IPS-NIHi11 (cell line): ENCODE results near the gene CD68.
A peak's percentile ranks its signal among the peaks of the same experiment; 100 is the strongest.

Source experiments
- DNase-seq: peaks from one replicate; pipeline ENCODE4 v3.0.0; 2012; ENCODE audit warnings: mixed read lengths, low spot score

The CD68 gene, protein sequence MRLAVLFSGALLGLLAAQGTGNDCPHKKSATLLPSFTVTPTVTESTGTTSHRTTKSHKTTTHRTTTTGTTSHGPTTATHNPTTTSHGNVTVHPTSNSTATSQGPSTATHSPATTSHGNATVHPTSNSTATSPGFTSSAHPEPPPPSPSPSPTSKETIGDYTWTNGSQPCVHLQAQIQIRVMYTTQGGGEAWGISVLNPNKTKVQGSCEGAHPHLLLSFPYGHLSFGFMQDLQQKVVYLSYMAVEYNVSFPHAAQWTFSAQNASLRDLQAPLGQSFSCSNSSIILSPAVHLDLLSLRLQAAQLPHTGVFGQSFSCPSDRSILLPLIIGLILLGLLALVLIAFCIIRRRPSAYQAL

DNA sequence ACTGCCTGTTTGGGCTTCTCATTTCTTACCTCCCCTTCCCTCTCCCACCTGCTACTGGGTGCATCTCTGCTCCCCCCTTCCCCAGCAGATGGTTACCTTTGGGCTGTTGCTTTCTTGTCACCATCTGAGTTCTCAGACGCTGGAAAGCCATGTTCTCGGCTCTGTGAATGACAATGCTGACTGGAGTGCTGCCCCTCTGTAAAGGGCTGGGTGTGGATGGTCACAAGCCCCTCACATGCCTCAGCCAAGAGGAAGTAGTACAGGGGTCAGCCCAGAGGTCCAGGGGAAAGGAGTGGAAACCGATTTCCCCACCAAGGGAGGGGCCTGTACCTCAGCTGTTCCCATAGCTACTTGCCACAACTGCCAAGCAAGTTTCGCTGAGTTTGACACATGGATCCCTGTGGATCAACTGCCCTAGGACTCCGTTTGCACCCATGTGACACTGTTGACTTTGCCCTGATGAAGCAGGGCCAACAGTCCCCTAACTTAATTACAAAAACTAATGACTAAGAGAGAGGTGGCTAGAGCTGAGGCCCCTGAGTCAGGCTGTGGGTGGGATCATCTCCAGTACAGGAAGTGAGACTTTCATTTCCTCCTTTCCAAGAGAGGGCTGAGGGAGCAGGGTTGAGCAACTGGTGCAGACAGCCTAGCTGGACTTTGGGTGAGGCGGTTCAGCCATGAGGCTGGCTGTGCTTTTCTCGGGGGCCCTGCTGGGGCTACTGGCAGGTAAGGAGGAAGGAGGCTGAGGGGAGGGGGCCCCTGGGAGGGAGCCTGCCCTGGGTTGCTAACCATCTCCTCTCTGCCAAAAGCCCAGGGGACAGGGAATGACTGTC lies at the start of gene CD68:
CD68 (plus strand) TSS at position 638 of the 833 bp plus-strand sequence; CDS start at position 678, 40 bp downstream.
- no peak for DNase-seq

DNA sequence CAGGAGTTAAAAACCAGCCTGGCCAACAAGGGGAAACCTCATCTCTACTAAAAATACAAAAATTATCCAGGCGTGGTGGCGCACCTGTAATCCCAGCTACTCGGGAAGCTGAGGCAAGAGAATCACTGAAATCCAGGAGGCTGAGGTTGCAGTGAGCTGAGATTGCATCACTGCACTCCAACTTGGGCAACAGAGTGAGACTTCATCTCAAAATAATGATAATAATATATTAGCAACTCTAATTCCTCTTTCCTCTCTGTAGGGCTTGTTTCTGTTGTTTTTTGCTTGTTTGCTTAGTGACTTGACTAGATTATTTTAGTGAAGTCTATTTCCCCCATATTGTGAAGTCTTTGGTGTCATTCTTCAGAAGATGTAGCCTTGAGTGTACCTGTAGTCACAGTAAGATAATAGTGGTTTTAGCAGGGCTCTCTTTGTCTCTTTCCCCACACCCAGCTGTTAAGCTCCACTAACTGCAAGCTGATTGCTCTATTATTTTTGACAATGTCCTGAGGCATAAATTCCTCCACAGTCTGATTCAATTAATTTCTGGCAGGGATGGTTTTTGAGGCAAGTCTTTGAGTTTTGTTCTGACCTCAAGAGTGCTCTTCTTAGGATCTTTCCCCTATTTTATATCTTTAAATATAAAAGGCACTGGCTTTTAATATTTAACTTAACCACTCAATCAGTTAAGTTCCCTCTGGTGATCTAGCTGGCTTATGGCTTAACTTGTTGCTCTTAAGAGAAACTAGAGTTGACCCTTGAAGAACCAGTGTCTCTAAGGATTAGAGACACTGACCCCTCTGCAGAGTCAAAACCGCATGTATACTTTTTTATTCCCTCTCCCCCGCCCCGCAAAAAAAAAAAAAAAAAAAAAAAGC lies 49.2 kb upstream of the CD68 start:
- no peak for DNase-seq

DNA sequence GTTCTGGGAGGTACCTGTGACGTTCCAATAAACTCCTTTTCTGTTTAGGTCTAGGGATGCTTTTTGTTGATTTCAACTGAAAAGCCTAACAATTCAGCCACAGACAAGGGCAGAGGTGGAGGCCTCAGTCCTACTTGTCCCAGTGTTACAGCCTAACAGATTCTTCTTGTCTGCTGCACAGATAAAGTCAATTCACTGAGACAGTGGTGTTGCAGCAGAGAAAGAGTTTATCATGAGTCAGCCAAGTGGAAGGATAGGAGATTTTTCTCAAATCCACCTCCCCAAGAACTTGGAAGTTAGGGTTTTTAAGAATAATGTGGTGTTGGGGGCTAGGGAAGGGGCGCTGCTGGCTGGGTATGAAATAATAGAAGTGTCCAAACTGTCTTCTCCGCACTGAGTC lies 41.4 kb upstream of the CD68 start:
- no peak for DNase-seq

DNA sequence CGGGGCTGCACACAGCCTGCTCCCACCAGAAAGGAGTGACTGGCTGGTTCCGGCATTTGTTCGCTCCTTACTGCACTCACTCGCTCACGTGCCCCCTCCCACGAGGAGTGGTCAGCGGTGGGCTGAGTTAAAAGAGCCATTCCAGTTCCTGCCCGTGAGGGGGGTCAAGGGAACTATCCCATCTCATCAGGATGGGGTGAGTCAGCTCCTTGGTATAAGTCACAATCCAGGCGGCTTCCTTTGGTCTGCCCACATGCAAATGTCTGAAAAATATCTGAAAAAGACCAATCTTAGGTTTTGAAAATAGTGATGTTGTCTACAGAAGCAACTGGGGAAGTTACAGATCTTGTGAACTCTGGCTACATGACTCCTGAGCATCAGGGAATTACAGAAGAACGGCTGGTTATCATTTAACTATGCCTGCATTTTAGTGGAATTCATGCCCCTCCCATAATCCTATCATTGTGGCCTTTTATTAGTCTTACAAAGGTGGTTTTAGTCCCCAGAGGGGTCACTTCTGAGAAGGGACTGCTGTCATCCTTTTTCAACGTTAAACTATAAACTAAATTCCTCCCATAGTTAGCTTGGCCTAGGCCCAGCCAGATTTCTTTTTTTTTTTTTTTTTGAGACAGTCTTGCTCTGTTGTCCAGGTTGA lies 40.4 kb upstream of the CD68 start:
- DNase-seq: no peak

DNA sequence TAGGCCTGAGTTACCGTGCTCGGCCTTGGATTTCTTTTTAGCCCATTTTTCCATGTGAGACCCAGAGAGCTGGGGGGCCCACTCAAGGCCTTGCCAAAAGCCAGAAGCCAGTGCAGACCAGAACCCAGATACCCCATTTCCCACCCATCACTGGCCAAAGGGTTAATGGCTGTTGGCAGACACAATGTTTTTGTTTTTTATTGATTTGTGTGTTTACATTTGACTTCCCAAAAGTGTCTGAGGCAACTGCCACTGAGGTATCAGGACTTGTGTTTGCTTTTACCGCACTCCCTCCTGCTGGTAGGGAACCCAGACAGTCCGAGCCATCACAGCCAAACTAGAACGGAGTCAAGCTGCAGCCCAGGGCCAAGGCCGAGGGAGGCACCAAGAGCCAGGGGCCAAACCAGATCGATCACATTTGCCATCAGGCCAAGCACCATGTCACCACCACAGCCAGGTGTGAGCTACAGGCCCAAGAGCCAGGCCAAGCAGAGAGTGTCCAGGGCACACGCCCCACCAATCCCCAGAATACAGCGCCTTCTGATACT lies 38.3 kb upstream of the CD68 start:
- no peak for DNase-seq

DNA sequence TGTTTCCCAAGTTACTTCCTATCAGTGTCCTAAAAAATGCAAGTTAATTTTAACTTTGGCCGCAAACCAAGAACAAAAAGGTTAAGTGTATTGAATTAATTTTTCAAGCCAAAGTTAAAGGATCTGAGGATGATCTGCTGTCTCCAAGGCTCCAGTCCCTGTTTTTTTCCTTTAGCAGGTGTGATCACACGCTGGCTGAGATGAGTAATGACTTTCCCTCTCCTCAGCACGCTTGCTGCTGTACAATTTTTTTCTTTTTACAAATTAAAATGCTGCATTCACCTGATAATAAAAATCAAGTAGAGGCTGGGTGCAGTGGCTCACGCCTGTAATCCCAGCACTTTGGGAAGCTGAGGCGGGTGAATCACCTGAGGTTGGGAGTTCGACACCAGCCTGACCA lies 34.5 kb upstream of the CD68 start:
- no peak for DNase-seq

DNA sequence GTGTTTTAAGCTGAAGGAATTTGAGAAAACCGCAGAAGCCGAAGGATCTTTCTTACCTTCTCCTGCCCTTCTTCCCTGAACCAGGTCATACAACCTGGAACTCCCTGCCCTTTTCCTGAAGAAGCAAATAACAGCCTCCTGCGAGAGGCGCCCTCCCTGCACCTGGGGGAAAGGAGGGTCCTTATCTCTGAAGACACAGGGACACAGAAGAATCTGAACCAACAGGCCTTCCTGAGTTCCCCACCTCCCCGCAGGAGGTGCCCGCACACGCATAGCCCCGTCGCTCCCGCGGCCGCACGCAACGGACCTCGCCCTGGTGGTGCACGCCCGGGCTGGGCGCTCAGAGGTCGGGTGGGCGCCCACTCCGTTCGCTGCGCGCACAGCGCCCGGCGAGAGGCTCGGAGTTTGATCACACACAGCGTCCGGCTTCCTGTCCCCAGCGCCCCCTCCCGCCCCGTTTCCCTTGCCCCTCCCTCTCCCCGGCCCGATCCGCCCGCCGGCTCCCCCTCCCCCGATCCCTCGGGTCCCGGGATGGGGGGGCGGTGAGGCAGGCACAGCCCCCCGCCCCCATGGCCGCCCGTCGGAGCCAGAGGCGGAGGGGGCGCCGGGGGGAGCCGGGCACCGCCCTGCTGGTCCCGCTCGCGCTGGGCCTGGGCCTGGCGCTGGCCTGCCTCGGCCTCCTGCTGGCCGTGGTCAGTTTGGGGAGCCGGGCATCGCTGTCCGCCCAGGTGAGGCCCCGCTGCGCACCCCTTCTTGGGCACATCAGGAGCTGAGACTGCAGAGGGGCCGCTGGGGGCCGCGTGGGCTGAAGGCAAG lies 30.6 kb upstream of the CD68 start, which contains the start of gene TNFSF12:
TNFSF12 (plus strand) TSS at position 474 of the 816 bp plus-strand sequence; CDS start at position 570, 96 bp downstream.
- peak; percentile 83 for DNase-seq

DNA sequence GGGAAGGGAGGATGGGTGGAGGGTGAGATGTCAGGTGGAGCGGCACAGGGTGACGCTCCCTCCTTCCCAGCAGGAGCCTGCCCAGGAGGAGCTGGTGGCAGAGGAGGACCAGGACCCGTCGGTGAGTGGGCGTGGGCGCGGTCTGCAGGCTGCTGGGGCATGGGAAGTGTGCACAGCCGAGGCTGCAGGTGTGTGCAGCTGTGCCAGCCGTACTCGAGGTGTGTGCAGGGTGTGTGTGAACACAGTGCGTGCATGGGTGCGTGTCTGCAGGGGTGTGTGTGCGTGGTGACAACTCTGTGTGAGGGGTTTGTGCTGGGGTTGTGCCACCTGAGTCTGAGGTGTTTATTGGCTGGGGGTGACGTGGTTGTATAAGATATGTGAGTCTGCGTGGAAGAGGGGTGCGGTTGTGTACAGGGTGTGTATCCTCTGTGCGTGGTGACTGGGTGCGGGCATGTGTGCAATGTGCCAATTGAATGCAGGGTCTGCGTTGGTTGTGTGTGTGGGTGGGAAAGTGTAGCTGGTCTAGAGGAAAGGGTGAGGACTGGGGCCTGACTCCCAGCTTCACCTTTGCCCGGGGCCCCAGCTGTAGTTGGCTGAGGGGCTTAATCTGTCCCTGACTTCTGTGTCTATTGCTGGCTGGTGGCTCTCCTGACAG lies 29.9 kb upstream of the CD68 start:
- DNase-seq: peak; percentile 45

DNA sequence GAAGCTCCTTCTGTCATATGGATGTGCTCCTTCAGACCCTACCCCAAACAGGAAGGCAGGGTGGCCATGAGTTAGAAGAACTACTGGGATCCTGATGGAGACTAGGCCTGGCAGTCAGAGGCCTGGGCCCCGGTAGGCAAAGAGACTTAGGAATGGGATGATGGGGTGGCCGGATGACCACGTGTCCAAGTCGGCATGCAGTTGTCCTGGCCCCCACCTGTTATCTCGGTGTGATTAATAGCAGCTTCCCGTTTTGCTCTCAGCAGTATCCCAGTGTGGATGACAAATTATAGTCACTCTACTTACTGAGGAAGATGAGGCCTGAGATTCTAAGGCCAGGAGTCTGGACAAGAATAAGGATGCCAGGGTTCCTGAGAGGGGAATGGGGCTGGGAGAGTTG lies 29.1 kb upstream of the CD68 start:
- no peak for DNase-seq

DNA sequence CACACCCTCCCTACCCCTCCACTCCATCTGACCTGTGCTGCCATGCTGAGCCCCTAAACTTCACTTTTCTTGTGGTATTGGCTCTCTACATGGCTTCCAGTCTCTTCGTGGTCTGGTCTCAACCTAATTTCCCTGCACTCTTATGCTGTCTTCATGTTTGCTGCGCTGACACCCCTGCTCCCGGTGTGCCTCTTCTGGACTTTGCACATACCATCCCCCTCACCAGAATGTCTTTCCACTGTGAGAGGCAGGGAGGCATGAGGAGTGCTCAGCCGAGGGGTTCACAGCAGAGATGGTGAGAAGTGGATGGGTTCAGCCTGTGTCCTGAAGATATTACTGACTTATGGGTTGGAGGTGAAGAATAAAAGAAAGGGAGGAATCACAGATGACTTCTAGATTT lies 28.0 kb upstream of the CD68 start:
- DNase-seq: no peak

DNA sequence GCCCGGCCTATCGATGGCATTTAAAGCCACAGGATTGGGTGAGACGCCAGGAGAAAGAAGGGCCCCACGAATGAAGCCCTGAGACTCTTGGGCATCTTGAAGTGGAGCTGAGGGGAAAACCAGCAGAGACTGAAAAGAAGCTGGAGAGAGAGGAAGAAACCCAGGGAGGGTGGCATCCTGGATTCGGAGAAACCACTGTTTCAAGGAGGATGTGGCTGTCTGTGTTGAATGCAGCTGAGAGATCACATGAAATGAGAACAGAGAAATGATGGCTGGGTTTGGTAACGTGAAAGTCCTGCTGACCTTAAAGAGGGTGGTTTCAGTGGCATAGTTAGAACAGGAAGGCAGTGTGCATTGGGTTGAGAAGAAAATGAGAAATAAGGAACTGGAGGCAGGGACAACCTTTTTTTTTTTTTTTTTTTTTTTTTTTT lies 26.8 kb upstream of the CD68 start:
- no peak for DNase-seq

DNA sequence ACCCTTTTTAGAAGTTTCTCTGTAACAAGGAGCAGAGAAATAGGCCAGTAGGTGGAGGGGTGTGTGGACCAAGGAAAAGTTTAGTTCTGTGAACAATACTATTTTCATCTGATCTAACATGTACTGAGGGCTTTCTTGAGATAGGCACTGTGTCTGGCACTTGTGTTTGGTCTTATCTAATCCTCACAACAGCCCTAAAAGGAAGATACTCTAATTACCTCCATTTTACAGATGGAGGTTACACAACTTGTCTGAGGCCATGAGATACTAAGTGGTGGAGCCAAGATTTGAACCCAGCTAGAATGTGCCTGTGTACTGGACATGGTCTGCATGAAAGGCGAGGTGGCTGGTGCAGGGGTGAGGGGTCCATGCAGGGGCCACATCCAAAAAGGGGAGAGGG lies 26.1 kb upstream of the CD68 start:
- no peak for DNase-seq

DNA sequence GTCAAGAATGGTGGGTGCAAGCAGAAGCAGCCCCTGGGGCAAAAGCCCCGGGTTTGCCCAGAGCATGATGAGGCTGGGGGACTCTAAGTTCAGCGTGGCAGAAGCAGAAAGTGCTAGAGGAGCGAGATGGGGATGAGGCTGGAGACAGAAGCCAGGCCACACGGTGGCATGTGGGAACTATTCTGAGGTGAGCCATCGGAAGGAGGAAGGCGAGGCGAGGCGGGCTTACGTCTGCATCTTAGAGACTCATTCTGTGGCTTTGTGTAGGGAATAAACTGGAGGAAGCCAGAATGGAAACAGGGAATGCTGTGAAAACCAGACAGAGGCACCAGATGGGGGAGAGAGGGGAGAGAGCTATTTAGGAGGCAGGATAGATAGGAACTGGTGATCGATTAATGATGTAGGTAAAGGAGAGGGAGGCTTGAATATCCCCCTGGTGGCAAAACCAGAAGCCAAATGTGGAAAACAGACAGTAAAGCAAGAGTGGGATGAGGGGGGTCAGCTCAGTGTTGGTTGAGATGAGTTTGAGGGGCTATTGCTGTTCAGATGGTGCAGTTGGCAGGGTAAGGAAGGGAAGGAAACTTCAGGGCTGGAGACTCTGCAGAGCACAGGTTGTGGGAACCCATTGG lies 24.0 kb upstream of the CD68 start:
- peak; percentile 20 for DNase-seq

DNA sequence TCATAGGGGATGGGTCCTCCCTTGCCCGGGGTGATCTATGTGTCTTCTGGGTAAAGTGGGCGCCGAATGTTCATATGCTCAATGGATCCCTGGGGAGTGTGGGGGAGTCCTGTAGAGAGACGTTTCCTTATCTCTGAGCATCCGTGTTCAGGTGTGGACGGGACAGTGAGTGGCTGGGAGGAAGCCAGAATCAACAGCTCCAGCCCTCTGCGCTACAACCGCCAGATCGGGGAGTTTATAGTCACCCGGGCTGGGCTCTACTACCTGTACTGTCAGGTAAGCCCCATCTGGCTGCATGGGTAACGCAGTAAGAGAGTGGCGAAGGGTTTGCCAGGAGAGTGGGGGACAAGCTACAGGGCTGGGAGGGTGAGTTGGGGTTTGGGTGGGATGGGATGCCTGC lies 22.8 kb upstream of the CD68 start:
- no peak for DNase-seq

DNA sequence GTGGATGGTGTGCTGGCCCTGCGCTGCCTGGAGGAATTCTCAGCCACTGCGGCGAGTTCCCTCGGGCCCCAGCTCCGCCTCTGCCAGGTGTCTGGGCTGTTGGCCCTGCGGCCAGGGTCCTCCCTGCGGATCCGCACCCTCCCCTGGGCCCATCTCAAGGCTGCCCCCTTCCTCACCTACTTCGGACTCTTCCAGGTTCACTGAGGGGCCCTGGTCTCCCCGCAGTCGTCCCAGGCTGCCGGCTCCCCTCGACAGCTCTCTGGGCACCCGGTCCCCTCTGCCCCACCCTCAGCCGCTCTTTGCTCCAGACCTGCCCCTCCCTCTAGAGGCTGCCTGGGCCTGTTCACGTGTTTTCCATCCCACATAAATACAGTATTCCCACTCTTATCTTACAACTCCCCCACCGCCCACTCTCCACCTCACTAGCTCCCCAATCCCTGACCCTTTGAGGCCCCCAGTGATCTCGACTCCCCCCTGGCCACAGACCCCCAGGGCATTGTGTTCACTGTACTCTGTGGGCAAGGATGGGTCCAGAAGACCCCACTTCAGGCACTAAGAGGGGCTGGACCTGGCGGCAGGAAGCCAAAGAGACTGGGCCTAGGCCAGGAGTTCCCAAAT lies 22.2 kb upstream of the CD68 start:
- DNase-seq: no peak

DNA sequence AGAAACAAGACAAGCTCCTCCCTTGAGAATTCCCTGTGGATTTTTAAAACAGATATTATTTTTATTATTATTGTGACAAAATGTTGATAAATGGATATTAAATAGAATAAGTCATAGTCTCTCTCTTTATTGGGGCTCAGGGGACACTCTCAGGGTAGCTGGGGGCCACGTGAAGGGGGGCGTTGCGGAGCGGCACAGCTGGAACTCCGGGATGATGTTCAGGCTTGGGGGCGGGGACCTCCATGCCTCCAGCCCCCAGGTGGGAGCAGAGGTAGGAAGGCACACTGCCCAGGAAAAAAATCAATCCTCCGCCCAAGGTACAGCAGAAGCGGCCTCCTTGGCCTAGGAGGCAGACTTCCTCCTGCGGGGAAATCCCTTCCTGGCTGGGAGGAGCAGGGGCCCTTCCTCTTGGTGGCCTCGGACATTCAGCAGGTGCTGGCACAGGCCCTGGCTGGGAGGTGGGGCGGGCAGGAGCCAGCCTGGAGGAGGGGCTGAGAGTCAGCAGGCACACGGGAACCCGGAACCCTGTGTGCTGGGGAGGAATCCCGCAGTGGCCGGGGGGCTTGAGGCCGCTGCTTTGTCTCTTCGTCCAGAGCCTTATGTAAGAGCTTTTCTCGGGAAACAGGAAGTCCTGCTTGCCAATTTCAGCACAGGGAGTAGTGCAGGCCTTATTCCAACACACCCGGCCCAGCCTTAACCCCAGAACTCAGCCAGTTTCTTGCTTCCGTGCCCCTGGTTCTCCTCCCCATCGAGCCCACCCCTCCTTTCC lies 21.5 kb upstream of the CD68 start:
- DNase-seq: peak; percentile 77

DNA sequence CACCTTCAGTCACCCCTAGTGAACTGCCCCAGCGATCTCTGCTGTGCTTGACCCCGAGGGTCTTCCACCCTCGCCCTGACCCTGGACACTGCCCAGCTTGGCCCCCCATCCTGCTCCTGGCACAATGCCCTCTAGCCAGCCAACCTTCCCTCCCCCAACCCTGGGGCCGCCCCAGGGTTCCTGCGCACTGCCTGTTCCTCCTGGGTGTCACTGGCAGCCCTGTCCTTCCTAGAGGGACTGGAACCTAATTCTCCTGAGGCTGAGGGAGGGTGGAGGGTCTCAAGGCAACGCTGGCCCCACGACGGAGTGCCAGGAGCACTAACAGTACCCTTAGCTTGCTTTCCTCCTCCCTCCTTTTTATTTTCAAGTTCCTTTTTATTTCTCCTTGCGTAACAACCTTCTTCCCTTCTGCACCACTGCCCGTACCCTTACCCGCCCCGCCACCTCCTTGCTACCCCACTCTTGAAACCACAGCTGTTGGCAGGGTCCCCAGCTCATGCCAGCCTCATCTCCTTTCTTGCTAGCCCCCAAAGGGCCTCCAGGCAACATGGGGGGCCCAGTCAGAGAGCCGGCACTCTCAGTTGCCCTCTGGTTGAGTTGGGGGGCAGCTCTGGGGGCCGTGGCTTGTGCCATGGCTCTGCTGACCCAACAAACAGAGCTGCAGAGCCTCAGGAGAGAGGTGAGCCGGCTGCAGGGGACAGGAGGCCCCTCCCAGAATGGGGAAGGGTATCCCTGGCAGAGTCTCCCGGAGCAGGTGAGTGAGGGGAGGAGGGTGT lies 20.7 kb upstream of the CD68 start, which contains the start of gene TNFSF13:
TNFSF13 (plus strand) TSS at position 207 of the 776 bp plus-strand sequence; CDS start at position 497, 290 bp downstream.
- no peak for DNase-seq
